ENCODE data around the gene TNFRSF4. TPM values are rescaled to one million over a fixed set of nuclear protein-coding genes. Genes with fewer than 3 reads are reported as not detected.

Gene TNFRSF4
- total and polyA plus RNA-seq, 2 of the 13 experiments (the other 11 are each of a cell fraction or from before 2014, with no cell fraction given): not detected

DNA sequence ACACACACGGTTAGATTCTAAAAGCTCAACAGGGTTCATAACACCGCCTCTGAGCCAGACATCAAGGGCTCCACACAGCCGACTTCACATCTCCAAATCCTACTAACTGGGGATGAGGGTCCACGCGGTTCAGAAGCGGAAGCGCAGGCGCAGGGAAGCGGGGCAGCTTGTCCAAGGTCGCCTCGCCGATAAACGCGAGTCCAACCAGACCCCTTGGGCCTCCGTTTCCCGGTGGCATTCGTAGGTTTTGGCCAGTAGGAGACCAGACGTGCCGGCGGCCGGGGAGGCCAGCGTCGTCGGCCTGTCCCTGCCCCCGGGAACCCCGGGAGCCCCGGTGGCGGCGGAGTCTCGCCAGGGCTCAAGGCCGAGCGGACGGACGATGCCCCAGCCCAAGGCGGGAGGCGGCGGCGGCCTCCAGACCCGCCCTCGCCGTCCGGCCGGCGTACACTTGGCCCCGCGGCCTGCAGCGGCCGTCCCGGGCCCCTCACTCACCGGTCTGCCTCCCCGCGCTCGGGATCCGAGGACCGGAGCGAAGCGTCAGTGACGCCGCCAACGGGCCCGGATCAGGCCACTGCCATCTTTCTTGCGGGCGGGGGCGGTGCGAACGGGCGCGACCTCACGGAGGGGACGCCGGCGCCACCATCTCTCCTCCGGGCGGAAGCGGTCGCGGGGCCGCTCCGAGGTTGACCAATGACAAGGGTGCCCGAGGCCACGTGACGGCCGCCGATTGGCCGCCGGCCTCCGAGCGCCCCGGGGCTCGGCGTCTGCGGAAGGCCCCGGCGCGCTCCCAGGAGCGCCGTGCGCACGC lies 17.7 kb upstream of the TNFRSF4 start, which contains the start of gene SDF4 (continued):
- TF ChIP-seq PITX1 (CRISPR knock-in tag; IDR thresholded peaks at IDR 0.05) (no peak), ZNF264 (CRISPR knock-in tag; IDR thresholded peaks at IDR 0.05) (no peak), ZNF530 (CRISPR knock-in tag; IDR thresholded peaks at IDR 0.05; ENCODE audit: low read depth) (no peak), GZF1 (CRISPR knock-in tag; IDR thresholded peaks at IDR 0.05) (no peak), ZNF20 (CRISPR knock-in tag; IDR thresholded peaks at IDR 0.05) (no peak), ZNF841 (CRISPR knock-in tag; IDR thresholded peaks at IDR 0.05; ENCODE audit: borderline replicate concordance) (peak; percentile 69; the same call in 1 of the 2 replicates), ZSCAN25 (CRISPR knock-in tag; IDR thresholded peaks at IDR 0.05) (peak; percentile 44), ZNF180 (CRISPR knock-in tag; IDR thresholded peaks at IDR 0.05; ENCODE audit: borderline replicate concordance, low read depth) (no peak), SIX1 (CRISPR knock-in tag; IDR thresholded peaks at IDR 0.05; ENCODE audit: borderline replicate concordance) (no peak), ZNF138 (CRISPR knock-in tag; IDR thresholded peaks at IDR 0.05; ENCODE audit: low read depth) (0 out of 2 replicates have a peak, but pooled peaks have one; percentile 57), CCDC6 (CRISPR knock-in tag; IDR thresholded peaks at IDR 0.05) (0 out of 2 replicates have a peak, but pooled peaks have one; percentile 60)
- TF ChIP-seq, protein P1, sequence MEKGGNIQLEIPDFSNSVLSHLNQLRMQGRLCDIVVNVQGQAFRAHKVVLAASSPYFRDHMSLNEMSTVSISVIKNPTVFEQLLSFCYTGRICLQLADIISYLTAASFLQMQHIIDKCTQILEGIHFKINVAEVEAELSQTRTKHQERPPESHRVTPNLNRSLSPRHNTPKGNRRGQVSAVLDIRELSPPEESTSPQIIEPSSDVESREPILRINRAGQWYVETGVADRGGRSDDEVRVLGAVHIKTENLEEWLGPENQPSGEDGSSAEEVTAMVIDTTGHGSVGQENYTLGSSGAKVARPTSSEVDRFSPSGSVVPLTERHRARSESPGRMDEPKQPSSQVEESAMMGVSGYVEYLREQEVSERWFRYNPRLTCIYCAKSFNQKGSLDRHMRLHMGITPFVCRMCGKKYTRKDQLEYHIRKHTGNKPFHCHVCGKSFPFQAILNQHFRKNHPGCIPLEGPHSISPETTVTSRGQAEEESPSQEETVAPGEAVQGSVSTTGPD (CRISPR knock-in tag; IDR thresholded peaks at IDR 0.05): no peak
- TF ChIP-seq, protein P2, sequence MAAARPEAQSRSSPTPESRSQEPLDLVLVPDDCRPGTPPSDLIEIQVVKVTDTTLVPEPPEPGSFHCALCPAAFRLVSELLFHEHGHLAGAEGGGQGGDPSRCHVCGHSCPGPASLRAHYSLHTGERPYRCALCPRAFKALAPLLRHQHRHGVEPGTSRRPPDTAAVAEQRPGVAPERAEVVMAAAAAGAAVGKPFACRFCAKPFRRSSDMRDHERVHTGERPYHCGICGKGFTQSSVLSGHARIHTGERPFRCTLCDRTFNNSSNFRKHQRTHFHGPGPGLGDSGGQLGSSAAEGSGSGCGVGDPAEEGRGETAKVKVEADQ (CRISPR knock-in tag; IDR thresholded peaks at IDR 0.05; ENCODE audit: borderline replicate concordance): peak; percentile 23; the same call in 1 of the 2 replicates
- TF ChIP-seq, protein P3, sequence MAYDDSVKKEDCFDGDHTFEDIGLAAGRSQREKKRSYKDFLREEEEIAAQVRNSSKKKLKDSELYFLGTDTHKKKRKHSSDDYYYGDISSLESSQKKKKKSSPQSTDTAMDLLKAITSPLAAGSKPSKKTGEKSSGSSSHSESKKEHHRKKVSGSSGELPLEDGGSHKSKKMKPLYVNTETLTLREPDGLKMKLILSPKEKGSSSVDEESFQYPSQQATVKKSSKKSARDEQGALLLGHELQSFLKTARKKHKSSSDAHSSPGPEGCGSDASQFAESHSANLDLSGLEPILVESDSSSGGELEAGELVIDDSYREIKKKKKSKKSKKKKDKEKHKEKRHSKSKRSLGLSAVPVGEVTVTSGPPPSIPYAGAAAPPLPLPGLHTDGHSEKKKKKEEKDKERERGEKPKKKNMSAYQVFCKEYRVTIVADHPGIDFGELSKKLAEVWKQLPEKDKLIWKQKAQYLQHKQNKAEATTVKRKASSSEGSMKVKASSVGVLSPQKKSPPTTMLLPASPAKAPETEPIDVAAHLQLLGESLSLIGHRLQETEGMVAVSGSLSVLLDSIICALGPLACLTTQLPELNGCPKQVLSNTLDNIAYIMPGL (CRISPR knock-in tag; IDR thresholded peaks at IDR 0.05; ENCODE audit: borderline replicate concordance in 1 of 2, low read depth in 1 of 2): peak; percentile 60 to 71; a peak in 2 of 4 replicates
- TF ChIP-seq, protein P4, sequence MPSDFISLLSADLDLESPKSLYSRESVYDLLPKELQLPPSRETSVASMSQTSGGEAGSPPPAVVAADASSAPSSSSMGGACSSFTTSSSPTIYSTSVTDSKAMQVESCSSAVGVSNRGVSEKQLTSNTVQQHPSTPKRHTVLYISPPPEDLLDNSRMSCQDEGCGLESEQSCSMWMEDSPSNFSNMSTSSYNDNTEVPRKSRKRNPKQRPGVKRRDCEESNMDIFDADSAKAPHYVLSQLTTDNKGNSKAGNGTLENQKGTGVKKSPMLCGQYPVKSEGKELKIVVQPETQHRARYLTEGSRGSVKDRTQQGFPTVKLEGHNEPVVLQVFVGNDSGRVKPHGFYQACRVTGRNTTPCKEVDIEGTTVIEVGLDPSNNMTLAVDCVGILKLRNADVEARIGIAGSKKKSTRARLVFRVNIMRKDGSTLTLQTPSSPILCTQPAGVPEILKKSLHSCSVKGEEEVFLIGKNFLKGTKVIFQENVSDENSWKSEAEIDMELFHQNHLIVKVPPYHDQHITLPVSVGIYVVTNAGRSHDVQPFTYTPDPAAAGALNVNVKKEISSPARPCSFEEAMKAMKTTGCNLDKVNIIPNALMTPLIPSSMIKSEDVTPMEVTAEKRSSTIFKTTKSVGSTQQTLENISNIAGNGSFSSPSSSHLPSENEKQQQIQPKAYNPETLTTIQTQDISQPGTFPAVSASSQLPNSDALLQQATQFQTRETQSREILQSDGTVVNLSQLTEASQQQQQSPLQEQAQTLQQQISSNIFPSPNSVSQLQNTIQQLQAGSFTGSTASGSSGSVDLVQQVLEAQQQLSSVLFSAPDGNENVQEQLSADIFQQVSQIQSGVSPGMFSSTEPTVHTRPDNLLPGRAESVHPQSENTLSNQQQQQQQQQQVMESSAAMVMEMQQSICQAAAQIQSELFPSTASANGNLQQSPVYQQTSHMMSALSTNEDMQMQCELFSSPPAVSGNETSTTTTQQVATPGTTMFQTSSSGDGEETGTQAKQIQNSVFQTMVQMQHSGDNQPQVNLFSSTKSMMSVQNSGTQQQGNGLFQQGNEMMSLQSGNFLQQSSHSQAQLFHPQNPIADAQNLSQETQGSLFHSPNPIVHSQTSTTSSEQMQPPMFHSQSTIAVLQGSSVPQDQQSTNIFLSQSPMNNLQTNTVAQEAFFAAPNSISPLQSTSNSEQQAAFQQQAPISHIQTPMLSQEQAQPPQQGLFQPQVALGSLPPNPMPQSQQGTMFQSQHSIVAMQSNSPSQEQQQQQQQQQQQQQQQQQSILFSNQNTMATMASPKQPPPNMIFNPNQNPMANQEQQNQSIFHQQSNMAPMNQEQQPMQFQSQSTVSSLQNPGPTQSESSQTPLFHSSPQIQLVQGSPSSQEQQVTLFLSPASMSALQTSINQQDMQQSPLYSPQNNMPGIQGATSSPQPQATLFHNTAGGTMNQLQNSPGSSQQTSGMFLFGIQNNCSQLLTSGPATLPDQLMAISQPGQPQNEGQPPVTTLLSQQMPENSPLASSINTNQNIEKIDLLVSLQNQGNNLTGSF (CRISPR knock-in tag; IDR thresholded peaks at IDR 0.05): no peak
- TF ChIP-seq, protein P5, sequence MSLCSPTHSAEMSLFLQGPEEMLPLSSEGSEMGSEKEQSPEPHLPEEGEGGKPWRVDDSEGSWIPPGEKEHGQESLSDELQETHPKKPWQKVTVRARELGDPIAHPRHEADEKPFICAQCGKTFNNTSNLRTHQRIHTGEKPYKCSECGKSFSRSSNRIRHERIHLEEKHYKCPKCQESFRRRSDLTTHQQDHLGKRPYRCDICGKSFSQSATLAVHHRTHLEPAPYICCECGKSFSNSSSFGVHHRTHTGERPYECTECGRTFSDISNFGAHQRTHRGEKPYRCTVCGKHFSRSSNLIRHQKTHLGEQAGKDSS (CRISPR knock-in tag; IDR thresholded peaks at IDR 0.05; ENCODE audit: borderline replicate concordance, low read depth): no peak
